Activated B cell treated with CpG ODN at 0.5 μM for 24 hours (primary cell): Measurements from ENCODE around the gene USP17L18. TPM values are rescaled to one million over a fixed set of nuclear protein-coding genes. Genes with fewer than 3 reads are reported as not detected.
"Not testable (repeated sequence)": the region's sequence is repeated elsewhere in the genome, so short reads cannot be mapped to it uniquely, and the experiment has no call there.

Experiments used
- ATAC-seq: fragments of 200-7000 bp; cut with Tn5 transposase; one replicate; pipeline ENCODE4 v1.10.0; 2021; ENCODE audit warnings: low read depth, mild to moderate bottlenecking, moderate library complexity
- CTCF ChIA-PET: fragments of 350-600 bp; sonication (Branson Sonifier 250); formaldehyde crosslinking; loops from one replicate; lab custom pipeline; 2021; ENCODE audit warnings: antibody characterized with exemption; lab: Charles Lee
- POLR2A ChIA-PET: fragments of 350-600 bp; sonication (Branson Sonifier 250); formaldehyde crosslinking; loops from one replicate; lab custom pipeline; 2021; ENCODE audit warnings: antibody characterized with exemption; lab: Charles Lee
- DNase-seq: peaks from one replicate; pipeline ENCODE4 v3.0.0; 2022
- H3K27ac Mint-ChIP-seq: one replicate; pipeline ENCODE4 v1.8.0; 2020; ENCODE audit warnings: mixed read lengths
- H3K27me3 Mint-ChIP-seq: one replicate; pipeline ENCODE4 v1.8.0; 2021; ENCODE audit warnings: mixed read lengths
- H3K36me3 Mint-ChIP-seq: one replicate; pipeline ENCODE4 v1.8.0; 2021; ENCODE audit warnings: low read depth, mixed read lengths
- H3K4me1 Mint-ChIP-seq: one replicate; pipeline ENCODE4 v1.8.0; 2021; ENCODE audit warnings: mixed read lengths
- H3K4me3 Mint-ChIP-seq: one replicate; pipeline ENCODE4 v1.8.0; 2020; ENCODE audit warnings: mild to moderate bottlenecking, mixed read lengths
- H3K9me3 Mint-ChIP-seq: one replicate; pipeline ENCODE4 v1.8.0; 2020; ENCODE audit warnings: mixed read lengths
- intact Hi-C: fragments of 100-400 bp; cut with micrococcal nuclease; formaldehyde crosslinking; loops from one replicate; pipeline ENCODE4 v1.15.1; 2024
- total RNA-seq: library from RNA; stranded (reverse); gene quantifications from 2 replicates; pipeline ENCODE4 v1.2.3, GENCODE V29; 2022

Gene USP17L18
- total RNA-seq = not detected in 2 replicates

DNA sequence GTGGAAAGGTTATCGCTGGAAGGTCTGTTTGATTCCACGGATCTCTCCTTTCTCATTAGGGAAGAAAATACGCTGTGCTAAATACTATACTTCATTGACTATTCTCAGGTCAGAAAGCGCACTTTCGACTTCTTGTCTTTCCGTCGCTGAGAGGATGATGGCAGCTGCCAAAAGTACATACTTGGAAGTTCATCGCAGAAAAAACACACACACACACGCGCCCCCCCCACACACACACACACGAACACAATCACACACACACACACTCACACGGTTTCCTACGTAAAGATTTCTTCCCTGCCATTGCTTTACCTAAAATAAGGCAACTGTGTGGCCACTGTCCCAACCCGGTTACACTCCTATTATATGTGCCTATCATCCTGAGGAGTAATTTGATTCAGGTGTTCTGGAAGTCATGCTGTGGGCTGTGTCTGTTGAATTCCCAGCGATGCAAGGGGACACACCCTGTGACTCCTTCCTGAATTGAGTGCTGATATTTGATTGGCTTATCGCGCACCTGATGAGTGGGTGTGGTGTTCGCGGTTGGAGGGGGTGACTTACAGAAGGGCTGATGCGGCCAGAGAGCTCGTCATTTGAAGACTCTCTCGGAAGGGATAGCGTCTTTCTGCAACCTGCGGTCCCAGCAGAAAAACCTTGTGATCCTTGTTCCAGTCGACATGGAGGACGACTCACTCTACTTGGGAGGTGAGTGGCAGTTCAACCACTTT lies at the start of gene USP17L18:
Gene USP17L18 (plus strand): TSS at position 678 of the 728 bp plus-strand sequence. CDS start 0 bp downstream, at position 678.
- peak; percentile 14 for DNase-seq
- ATAC-seq, H3K27ac Mint-ChIP-seq, POLR2A ChIA-PET, H3K4me1 Mint-ChIP-seq, intact Hi-C loops, CTCF ChIA-PET, H3K9me3 Mint-ChIP-seq, H3K36me3 Mint-ChIP-seq, H3K27me3 Mint-ChIP-seq, H3K4me3 Mint-ChIP-seq: not testable (repeated sequence)

GRCh38 chr4:9210357-9210756 lies 38.1 kb upstream of the USP17L18 start, which contains the start of gene USP17L10:
Gene USP17L10, plus strand, starts transcription at chr4:9210657. Its CDS starts 0 bp downstream, at chr4:9210657.
- intact Hi-C loops, H3K36me3 Mint-ChIP-seq, H3K9me3 Mint-ChIP-seq, H3K4me3 Mint-ChIP-seq, ATAC-seq, H3K27me3 Mint-ChIP-seq, H3K27ac Mint-ChIP-seq, DNase-seq, H3K4me1 Mint-ChIP-seq, CTCF ChIA-PET, POLR2A ChIA-PET: not testable (repeated sequence)

DNA sequence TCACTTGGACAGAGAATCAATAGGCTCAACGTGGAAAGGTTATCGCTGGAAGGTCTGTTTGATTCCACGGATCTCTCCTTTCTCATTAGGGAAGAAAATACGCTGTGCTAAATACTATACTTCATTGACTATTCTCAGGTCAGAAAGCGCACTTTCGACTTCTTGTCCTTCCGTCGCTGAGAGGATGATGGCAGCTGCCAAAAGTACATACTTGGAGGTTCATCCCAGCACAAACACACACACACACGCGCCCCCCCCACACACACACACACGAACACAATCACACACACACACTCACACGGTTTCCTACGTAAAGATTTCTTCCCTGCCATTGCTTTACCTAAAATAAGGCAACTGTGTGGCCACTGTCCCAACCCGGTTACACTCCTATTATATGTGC lies 33.7 kb upstream of the USP17L18 start:
- H3K4me3 Mint-ChIP-seq, intact Hi-C loops, DNase-seq, H3K9me3 Mint-ChIP-seq, H3K27me3 Mint-ChIP-seq, POLR2A ChIA-PET, H3K4me1 Mint-ChIP-seq, H3K36me3 Mint-ChIP-seq, H3K27ac Mint-ChIP-seq, ATAC-seq, CTCF ChIA-PET: not testable (repeated sequence)

DNA sequence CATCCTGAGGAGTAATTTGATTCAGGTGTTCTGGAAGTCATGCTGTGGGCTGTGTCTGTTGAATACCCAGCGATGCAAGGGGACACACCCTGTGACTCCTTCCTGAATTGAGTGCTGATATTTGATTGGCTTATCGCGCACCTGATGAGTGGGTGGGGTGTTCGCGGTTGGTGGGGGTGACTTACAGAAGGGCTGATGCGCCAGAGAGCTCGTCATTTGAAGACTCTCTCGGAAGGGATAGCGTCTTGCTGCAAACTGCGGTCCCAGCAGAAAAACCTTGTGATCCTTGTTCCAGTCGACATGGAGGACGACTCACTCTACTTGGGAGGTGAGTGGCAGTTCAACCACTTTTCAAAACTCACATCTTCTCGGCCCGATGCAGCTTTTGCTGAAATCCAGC lies 33.3 kb upstream of the USP17L18 start, which contains the start of gene USP17L11:
Gene USP17L11 (plus strand): TSS at position 301 of the 400 bp plus-strand sequence. CDS start 0 bp downstream, at position 301.
- H3K27ac Mint-ChIP-seq, H3K4me3 Mint-ChIP-seq, H3K36me3 Mint-ChIP-seq, DNase-seq, H3K9me3 Mint-ChIP-seq, CTCF ChIA-PET, H3K4me1 Mint-ChIP-seq, intact Hi-C loops, H3K27me3 Mint-ChIP-seq, POLR2A ChIA-PET, ATAC-seq: not testable (repeated sequence)

- DNase-seq, H3K4me3 Mint-ChIP-seq, H3K27me3 Mint-ChIP-seq, H3K27ac Mint-ChIP-seq, ATAC-seq, POLR2A ChIA-PET, intact Hi-C loops, H3K4me1 Mint-ChIP-seq, CTCF ChIA-PET, H3K9me3 Mint-ChIP-seq, H3K36me3 Mint-ChIP-seq: not testable (repeated sequence)
Observed at GRCh38 chr4:9219852-9220251, 28.6 kb upstream of the USP17L18 start, which contains the start of gene USP17L12. Gene USP17L12, plus strand, starts transcription at chr4:9220152. Its CDS starts 0 bp downstream, at chr4:9220152.

- CTCF ChIA-PET, H3K4me3 Mint-ChIP-seq, H3K27me3 Mint-ChIP-seq, DNase-seq, H3K9me3 Mint-ChIP-seq, H3K4me1 Mint-ChIP-seq, intact Hi-C loops, ATAC-seq, POLR2A ChIA-PET, H3K27ac Mint-ChIP-seq, H3K36me3 Mint-ChIP-seq: not testable (repeated sequence)
Observed at GRCh38 chr4:9224596-9224995, 23.8 kb upstream of the USP17L18 start, which contains the start of gene USP17L13. Gene USP17L13, plus strand, starts transcription at chr4:9224896. Its CDS starts 0 bp downstream, at chr4:9224896.

- H3K27me3 Mint-ChIP-seq, H3K4me3 Mint-ChIP-seq, POLR2A ChIA-PET, H3K4me1 Mint-ChIP-seq, H3K36me3 Mint-ChIP-seq, CTCF ChIA-PET, ATAC-seq, DNase-seq, intact Hi-C loops, H3K27ac Mint-ChIP-seq, H3K9me3 Mint-ChIP-seq: not testable (repeated sequence)
Observed at GRCh38 chr4:9230249-9230648, 18.2 kb upstream of the USP17L18 start.

DNA sequence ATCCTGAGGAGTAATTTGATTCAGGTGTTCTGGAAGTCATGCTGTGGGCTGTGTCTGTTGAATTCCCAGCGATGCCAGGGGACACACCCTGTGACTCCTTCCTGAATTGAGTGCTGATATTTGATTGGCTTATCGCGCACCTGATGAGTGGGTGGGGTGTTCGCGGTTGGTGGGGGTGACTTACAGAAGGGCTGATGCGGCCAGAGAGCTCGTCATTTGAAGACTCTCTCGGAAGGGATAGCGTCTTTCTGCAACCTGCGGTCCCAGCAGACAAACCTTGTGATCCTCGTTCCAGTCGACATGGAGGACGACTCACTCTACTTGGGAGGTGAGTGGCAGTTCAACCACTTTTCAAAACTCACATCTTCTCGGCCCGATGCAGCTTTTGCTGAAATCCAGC lies 14.3 kb upstream of the USP17L18 start, which contains the start of gene USP17L15:
Gene USP17L15 (plus strand): TSS at position 301 of the 400 bp plus-strand sequence. CDS start 0 bp downstream, at position 301.
- intact Hi-C loops, POLR2A ChIA-PET, H3K9me3 Mint-ChIP-seq, H3K4me1 Mint-ChIP-seq, ATAC-seq, H3K4me3 Mint-ChIP-seq, H3K36me3 Mint-ChIP-seq, CTCF ChIA-PET, H3K27ac Mint-ChIP-seq, H3K27me3 Mint-ChIP-seq, DNase-seq: not testable (repeated sequence)

GRCh38 chr4:9238461-9238860 lies 10.0 kb upstream of the USP17L18 start:
- H3K4me1 Mint-ChIP-seq, H3K36me3 Mint-ChIP-seq, H3K27ac Mint-ChIP-seq, H3K27me3 Mint-ChIP-seq, H3K9me3 Mint-ChIP-seq, DNase-seq, H3K4me3 Mint-ChIP-seq, CTCF ChIA-PET, POLR2A ChIA-PET, ATAC-seq, intact Hi-C loops: not testable (repeated sequence)

DNA sequence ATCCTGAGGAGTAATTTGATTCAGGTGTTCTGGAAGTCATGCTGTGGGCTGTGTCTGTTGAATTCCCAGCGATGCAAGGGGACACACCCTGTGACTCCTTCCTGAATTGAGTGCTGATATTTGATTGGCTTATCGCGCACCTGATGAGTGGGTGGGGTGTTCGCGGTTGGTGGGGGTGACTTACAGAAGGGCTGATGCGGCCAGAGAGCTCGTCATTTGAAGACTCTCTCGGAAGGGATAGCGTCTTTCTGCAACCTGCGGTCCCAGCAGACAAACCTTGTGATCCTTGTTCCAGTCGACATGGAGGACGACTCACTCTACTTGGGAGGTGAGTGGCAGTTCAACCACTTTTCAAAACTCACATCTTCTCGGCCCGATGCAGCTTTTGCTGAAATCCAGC lies 4.9 kb upstream of the USP17L18 start, which contains the start of gene USP17L17:
Gene USP17L17 (plus strand): TSS at position 301 of the 400 bp plus-strand sequence. CDS start 0 bp downstream, at position 301.
- H3K36me3 Mint-ChIP-seq, H3K27me3 Mint-ChIP-seq, H3K4me3 Mint-ChIP-seq, DNase-seq, H3K9me3 Mint-ChIP-seq, intact Hi-C loops, ATAC-seq, CTCF ChIA-PET, POLR2A ChIA-PET, H3K4me1 Mint-ChIP-seq, H3K27ac Mint-ChIP-seq: not testable (repeated sequence)

DNA sequence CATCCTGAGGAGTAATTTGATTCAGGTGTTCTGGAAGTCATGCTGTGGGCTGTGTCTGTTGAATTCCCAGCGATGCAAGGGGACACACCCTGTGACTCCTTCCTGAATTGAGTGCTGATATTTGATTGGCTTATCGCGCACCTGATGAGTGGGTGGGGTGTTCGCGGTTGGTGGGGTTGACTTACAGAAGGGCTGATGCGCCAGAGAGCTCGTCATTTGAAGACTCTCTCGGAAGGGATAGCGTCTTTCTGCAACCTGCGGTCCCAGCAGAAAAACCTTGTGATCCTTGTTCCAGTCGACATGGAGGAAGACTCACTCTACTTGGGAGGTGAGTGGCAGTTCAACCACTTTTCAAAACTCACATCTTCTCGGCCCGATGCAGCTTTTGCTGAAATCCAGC lies 4.6 kb downstream of the USP17L18 start, which contains the start of gene USP17L19:
Gene USP17L19 (plus strand): TSS at position 301 of the 400 bp plus-strand sequence. CDS start 0 bp downstream, at position 301.
- intact Hi-C loops, H3K4me3 Mint-ChIP-seq, H3K27me3 Mint-ChIP-seq, H3K36me3 Mint-ChIP-seq, POLR2A ChIA-PET, H3K27ac Mint-ChIP-seq, H3K9me3 Mint-ChIP-seq, ATAC-seq, DNase-seq, H3K4me1 Mint-ChIP-seq, CTCF ChIA-PET: not testable (repeated sequence)

GRCh38 chr4:9257824-9258223 lies 9.4 kb downstream of the USP17L18 start, which contains the start of gene USP17L20:
Gene USP17L20, plus strand, starts transcription at chr4:9258124. Its CDS starts 0 bp downstream, at chr4:9258124.
- CTCF ChIA-PET = not testable (repeated sequence)

More at GRCh38 chr4:9257824-9258223, 9.4 kb downstream of the USP17L18 start, which contains the start of gene USP17L20:
- POLR2A ChIA-PET, H3K9me3 Mint-ChIP-seq, H3K4me1 Mint-ChIP-seq, H3K4me3 Mint-ChIP-seq, intact Hi-C loops, H3K27me3 Mint-ChIP-seq, ATAC-seq, H3K27ac Mint-ChIP-seq, DNase-seq, H3K36me3 Mint-ChIP-seq: not testable (repeated sequence)
